ENCODE data around the gene CCDC57. TPM values are rescaled to one million over a fixed set of nuclear protein-coding genes. Genes with fewer than 3 reads are reported as not detected.

The CCDC57 gene
- polyA plus RNA-seq, 1 donor (not counting 4 experiments of a cell fraction or from before 2014, with no cell fraction given): 19.2 TPM

DNA sequence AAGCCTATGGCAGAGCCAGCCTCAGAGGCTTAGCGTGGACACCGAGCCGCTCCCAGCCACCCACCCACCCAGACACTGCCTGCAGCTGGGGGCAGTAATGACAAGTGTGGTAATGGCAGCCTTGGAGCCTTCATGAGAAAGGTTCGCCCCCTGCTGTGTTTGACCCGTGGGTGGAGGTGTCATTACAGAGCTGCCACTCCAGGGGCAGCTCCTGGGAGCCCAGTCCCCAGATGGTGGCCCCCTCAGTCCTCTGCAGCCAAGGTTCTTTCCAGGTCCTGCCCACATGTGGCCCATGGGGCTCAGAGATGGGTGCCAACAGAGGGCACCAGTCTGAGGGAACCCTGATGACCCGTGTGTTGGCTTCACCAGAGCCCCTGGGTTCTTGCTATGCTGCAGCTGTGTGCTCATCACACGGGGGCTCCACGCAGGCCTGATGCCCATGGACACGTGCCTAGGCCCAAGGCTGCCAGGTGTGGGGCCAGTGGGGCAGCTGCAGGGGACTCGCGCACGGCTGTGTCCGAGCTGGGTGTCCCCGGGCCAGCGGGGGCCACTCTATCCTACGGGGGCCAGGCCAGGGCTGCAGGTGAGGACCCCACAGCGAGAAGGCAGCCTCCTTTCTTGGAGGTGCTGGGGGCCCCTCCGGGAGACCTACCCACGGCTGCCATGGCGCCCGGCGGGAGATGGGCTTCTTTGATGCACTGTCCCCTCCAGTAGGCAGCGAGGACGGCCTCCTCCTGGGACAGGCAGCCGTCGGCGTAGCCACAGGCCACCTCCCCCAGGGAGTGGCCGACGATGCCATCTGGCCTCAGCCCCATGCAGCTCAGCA lies 122.7 kb downstream of the CCDC57 start:
- H3K27ac ChIP-seq (ENCODE audit: control insufficient read depth, insufficient read depth, low read length): no peak overlapping the region
- DNase-seq (ENCODE audit: low read depth, low spot score): no peak
- dilution Hi-C loops (cut with MboI; ENCODE audit: extremely low pct_ligation_motif_present, low sequenced_read_pairs): no loop called here
- no peak overlapping the region for H3K4me2 ChIP-seq (ENCODE audit: control insufficient read depth, extremely low read depth, insufficient read depth, low read depth, low read length)
- H3K9ac ChIP-seq (ENCODE audit: control insufficient read depth, extremely low read depth, insufficient read depth, low read length): no peak overlapping the region
- H3K27me3 ChIP-seq (ENCODE audit: control insufficient read depth, extremely low read depth, insufficient read depth, low read length): no peaks in the 10 kb centered on the region
- no peaks in the 10 kb centered on the region for H3K9me3 ChIP-seq (ENCODE audit: control insufficient read depth, low read depth, low read length)
- H3K4me1 ChIP-seq (ENCODE audit: control insufficient read depth, extremely low read depth, insufficient read depth, low read length): no peaks in the 10 kb centered on the region
- TF ChIP-seq EZH2 (IDR thresholded peaks at IDR 0.05; ENCODE audit: low read length): no peak
- TF ChIP-seq, protein P1, sequence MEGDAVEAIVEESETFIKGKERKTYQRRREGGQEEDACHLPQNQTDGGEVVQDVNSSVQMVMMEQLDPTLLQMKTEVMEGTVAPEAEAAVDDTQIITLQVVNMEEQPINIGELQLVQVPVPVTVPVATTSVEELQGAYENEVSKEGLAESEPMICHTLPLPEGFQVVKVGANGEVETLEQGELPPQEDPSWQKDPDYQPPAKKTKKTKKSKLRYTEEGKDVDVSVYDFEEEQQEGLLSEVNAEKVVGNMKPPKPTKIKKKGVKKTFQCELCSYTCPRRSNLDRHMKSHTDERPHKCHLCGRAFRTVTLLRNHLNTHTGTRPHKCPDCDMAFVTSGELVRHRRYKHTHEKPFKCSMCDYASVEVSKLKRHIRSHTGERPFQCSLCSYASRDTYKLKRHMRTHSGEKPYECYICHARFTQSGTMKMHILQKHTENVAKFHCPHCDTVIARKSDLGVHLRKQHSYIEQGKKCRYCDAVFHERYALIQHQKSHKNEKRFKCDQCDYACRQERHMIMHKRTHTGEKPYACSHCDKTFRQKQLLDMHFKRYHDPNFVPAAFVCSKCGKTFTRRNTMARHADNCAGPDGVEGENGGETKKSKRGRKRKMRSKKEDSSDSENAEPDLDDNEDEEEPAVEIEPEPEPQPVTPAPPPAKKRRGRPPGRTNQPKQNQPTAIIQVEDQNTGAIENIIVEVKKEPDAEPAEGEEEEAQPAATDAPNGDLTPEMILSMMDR (optimal IDR thresholded peaks at IDR 0.05 in 1 of 3, IDR thresholded peaks at IDR 0.05 in 1 of 3, conservative IDR thresholded peaks at IDR 0.05 in 1 of 3; ENCODE audit: extremely low read depth in 1 of 3, insufficient read depth in 2 of 3, low read length in 3 of 3): no peak
- H4K20me1 ChIP-seq (ENCODE audit: control insufficient read depth, extremely low read depth, insufficient read depth, low read length): peaks cover 25% of the 10 kb centered on the region
- H3K9me1 ChIP-seq (ENCODE audit: control insufficient read depth, extremely low read depth, insufficient read depth, low read length): no peaks in the 10 kb centered on the region
- peaks cover 55 to 56% of the 10 kb centered on the region in 2 experiments for H3K36me3 ChIP-seq (ENCODE audit: control insufficient read depth in 2 of 2, extremely low read depth in 1 of 2, insufficient read depth in 2 of 2, low read length in 2 of 2)
- no peak for FAIRE-seq
- no peak overlapping the region for H3K4me3 ChIP-seq (ENCODE audit: control insufficient read depth in 2 of 3, extremely low read depth in 1 of 3, insufficient read depth in 2 of 3, low read depth in 1 of 3, low read length in 3 of 3)
- H3K79me2 ChIP-seq (ENCODE audit: control insufficient read depth, insufficient read depth, low read length): peaks cover 61% of the 10 kb centered on the region
- no peak overlapping the region for H2AFZ ChIP-seq (ENCODE audit: control insufficient read depth, low read length)

- dilution Hi-C loops (cut with MboI; ENCODE audit: extremely low pct_ligation_motif_present, low sequenced_read_pairs): no loop called here
- Histone ChIP-seq H2AFZ (ENCODE audit: control insufficient read depth, low read length) (no peak overlapping the region), H4K20me1 (ENCODE audit: control insufficient read depth, extremely low read depth, insufficient read depth, low read length) (peaks cover 26% of the 10 kb centered on the region), H3K27ac (ENCODE audit: control insufficient read depth, insufficient read depth, low read length) (no peak overlapping the region), H3K9me1 (ENCODE audit: control insufficient read depth, extremely low read depth, insufficient read depth, low read length) (no peaks in the 10 kb centered on the region), H3K4me3 (ENCODE audit: control insufficient read depth in 2 of 3, extremely low read depth in 1 of 3, insufficient read depth in 2 of 3, low read depth in 1 of 3, low read length in 3 of 3) (no peak overlapping the region), H3K9me3 (ENCODE audit: control insufficient read depth, low read depth, low read length) (no peaks in the 10 kb centered on the region), H3K4me2 (ENCODE audit: control insufficient read depth, extremely low read depth, insufficient read depth, low read depth, low read length) (no peak overlapping the region), H3K27me3 (ENCODE audit: control insufficient read depth, extremely low read depth, insufficient read depth, low read length) (no peaks in the 10 kb centered on the region), H3K4me1 (ENCODE audit: control insufficient read depth, extremely low read depth, insufficient read depth, low read length) (no peaks in the 10 kb centered on the region), H3K9ac (ENCODE audit: control insufficient read depth, extremely low read depth, insufficient read depth, low read length) (no peak overlapping the region), H3K79me2 (ENCODE audit: control insufficient read depth, insufficient read depth, low read length) (peaks cover 58% of the 10 kb centered on the region), H3K36me3 (ENCODE audit: control insufficient read depth in 2 of 2, extremely low read depth in 1 of 2, insufficient read depth in 2 of 2, low read length in 2 of 2) (peaks cover 58 to 63% of the 10 kb centered on the region in 2 experiments)
- DNase-seq (ENCODE audit: low read depth, low spot score): no peak
- no peak for TF ChIP-seq EZH2 (IDR thresholded peaks at IDR 0.05; ENCODE audit: low read length)
- TF ChIP-seq, protein P1 (optimal IDR thresholded peaks at IDR 0.05 in 1 of 3, IDR thresholded peaks at IDR 0.05 in 1 of 3, conservative IDR thresholded peaks at IDR 0.05 in 1 of 3; ENCODE audit: extremely low read depth in 1 of 3, insufficient read depth in 2 of 3, low read length in 3 of 3): no peak
- FAIRE-seq: no peak
These were observed 123.6 kb downstream of the CCDC57 start for GRCh38 chr17:82088838-82089722.

All from keratinocyte (primary cell).